ENCODE data around the gene HMGN1.
"Not testable (repeated sequence)": the region's sequence is repeated elsewhere in the genome, so short reads cannot be mapped to it uniquely, and the experiment has no call there.

The HMGN1 gene, protein sequence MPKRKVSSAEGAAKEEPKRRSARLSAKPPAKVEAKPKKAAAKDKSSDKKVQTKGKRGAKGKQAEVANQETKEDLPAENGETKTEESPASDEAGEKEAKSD

DNA sequence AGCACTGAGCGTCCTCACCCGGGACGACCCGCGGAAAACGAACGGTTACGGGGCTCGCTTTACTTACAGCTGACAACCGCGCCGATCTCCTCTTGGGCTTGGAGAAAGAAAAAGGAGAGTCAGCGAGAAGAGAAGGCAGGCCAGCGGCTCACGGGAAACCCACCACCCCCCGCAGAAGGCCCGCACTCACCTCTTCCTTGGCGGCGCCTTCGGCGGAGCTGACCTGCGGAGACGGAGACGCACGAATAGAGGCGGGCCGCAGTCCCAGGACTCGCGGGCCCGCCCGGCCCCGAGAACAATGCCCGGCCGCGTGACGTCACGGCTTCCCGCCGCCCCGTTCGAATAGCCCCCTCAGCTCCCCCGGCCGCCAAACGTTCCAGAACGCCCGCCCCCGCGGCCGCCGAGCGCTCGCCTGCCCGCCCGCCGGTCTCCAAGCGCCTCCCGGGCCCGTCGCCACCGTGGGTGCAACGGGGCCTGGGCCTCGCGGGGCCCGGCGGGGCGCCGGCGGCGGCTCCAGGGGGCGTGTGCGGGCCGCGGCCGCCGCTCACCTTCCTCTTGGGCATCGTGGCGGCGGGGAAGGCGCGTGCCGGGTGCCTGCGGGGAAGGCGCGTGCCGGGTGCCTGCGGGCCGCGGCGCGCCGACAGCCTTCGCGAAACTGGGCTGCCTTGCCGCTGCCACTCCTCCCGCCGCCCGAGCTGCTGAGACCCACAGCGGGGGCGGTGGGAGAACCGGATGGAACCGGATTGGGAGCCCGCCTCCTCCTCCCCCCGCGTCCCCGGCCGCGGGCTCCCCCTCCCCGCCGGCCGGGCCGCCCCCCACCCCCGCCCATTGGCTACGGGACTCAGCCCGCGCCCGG, at the start of gene HMGN1:
HMGN1 (minus strand) TSS at position 734 of the 856 bp plus-strand sequence; CDS start at position 563, 171 bp downstream.
- DNase-seq = peak; percentile 54 to 92

DNA sequence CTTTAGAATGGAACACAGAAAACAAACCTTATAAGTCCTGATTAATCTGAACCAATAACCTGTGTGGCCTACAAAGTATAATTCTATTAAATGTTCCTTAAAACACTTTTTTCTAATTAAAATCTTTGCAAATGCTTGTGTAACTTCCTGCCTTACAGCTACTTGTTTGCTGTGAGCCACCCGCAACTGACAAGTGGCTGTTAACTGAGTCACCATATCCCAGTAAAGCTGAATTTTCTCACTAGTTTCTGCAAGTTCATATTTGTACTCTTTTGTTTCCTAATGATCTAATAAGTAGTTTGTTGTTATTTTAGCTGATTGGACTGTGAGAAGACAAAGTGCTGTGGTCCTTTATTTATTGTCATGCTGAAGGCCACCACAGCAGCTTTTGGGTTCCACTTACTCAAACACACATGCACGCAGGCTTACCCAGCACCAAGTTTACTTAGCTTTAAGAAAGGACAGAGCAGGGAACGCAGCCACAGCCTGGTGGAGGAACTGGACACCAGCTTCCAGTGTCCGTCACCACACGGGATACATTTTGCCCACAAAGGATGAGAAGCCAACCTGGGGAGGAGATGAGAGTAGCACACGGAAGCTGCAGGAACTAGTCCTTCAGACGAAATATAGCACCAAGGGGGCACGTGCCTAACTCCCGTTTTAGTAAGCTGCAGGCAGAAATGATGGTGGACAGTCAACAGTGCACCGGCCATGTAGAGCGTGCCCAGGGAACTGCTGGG, 48.9 kb upstream of the HMGN1 start:
- DNase-seq = no peak

DNA sequence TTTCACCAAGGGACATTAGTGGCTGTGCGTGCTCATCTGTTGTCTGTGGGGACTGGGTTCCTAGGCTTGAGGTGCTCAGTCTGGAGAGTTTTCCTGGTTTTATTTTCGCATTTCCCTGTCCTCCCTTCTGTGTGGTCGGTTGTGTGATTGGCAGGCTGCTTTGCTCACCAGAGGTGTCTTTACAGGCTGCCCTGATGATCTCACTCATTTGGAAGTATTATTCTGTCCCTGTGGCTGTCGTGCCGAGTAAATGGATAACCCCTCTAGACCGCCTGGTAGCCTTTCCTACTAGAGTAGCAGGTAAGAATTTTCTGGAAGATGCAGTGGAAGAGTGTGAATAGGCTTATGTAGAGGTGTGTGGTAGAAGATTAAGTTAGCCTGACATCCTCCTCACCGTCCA, 44.1 kb upstream of the HMGN1 start:
- no peak for DNase-seq

DNA sequence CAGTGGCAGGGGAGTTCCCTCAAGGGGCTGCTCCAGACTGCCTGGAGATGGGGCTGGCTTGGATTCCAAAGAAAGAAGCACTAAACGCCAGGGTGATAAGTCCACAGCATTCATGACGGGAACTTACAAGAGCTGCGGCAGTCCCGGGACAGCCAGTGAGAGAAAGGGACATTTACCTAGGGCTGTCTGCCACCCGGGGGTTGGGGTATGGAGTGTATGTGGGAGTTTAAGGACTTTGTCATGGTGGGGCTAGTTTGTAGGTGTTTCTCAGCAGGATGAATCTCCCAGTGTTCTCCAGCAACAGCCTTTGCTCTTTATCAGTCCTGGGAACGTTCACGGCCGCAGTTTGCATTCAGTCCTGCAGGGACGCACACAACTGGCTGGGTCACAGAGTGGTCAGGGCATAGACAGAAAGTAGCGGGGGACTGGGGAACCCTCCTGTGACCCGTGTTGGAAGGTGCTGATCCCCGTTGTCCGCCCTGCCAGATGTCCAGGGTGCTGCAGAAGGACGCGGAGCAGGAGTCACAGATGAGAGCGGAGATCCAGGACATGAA, 41.4 kb upstream of the HMGN1 start:
- DNase-seq = no peak

DNA sequence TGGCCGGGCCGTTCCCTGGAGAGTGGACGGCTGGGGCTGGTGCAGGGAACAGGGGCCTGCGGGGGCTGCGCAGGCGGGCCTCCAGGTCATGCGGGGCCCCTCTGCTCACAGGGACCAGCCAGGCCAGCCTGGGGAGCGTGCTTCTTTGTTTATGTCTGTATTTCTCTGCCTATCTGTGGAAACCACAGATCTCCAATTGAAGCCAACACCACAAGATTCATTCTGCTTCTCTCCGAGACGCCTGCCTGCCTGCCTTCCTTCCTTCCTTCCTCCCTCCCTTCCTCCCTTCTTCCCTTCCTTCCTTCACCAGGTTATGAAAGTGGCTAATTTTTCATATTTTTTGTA, 39.9 kb upstream of the HMGN1 start:
- DNase-seq = no peak

DNA sequence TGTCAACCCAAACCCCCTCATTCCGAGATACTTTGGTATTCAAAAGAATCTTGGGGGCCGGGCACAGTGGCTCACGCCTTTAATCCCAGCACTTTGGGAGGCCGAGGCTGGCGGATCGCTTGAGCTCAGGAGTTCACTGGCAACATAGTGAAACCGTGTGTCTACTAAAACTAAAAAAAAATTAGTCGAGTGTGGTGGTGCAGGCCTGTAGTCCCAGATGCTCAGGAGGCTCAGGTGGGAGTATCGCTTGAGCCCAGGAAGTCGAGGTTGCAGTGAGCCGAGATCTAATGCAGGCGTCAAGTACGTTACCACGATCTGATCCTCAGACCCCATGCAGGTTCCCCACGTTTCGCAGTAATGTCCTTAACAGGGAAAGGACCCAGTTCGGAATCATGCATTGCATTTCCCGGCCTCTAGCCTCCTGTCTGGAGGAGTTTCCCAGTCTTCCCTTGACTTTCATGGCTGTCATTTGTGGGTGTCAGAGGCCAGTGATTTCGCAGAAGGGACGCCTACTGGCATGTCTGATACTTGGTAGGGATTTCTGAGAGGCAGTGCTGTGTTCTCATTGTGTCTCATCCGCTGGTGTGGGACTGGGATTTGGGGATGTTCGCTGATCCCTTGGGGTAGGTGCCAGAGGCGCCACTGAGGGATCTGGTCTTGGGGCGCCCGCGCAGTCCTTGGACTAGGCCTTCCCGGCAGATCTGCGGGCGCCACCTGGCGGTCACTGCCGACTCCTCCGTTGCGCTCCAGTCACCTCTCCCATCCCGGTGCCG, 39.3 kb upstream of the HMGN1 start:
- peak; percentile 73 to 80 for DNase-seq

DNA sequence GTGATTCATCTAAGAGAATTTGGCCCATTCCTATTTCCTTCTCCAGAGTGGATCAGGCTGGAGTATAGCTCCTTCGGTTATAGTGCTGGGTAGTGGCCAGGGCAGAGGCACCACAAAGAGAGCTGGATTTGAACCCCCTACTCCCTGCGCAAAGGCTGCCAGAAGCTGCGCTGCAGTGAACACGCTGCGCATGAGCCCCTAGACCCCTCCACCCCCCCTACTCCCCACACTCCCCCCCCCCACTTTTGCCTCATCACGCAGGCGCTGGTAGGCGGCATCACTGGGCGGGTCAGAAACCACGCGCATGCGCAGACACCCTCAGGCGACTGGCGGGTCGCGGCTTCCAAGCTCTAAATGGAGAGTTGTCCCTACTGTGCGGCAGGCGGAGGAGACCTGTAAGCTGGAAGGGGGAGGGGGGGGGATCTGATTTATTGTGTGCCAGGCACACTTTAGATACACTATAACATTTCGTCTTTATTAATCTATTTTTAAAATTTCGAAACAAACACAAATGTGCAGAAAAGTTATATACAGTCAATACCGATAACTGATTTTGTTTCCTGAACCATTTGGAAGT, 38.7 kb upstream of the HMGN1 start:
- peak; percentile 70 to 87 for DNase-seq

DNA sequence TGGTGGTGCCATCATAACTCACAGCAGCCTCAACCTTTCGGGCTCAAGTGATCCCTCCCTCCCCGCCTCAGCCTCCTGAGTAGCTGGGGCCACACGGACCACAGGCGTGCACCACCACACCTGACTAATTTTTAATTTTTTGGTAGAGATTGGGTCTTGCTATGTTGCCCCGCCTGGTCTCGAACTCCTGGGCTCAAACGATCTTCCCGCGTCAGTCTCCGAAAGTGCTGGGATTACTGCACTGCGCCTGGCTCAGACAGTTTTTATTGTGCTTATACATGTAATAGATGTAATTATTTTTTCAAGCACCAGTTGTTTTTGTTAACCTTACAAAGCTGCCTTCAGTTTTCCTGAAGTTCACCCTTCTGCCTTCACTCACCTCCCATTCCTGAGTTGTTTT, 38.0 kb upstream of the HMGN1 start:
- DNase-seq = no peak

DNA sequence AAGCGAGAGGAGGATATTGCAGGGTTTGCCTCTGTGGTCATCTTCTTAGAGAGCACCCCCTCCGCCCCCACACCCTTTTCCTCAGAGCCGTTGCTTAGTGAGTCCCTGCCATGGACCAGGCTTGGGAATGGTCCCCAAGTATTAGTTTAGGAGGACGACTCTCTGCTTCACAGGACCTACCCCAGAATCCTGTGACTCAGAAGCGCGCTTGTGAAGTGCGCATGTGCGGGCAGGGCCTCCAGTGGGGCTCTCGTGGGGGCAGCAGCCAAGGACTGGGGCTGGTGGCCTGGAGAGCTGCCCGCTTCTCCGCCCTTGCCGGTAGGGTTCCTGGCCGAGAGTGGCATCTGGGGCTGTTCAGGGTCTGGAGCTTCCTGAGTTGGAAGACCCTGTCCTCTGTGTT, 37.3 kb upstream of the HMGN1 start:
- peak in 1 of 2 donors; percentile 15 for DNase-seq

DNA sequence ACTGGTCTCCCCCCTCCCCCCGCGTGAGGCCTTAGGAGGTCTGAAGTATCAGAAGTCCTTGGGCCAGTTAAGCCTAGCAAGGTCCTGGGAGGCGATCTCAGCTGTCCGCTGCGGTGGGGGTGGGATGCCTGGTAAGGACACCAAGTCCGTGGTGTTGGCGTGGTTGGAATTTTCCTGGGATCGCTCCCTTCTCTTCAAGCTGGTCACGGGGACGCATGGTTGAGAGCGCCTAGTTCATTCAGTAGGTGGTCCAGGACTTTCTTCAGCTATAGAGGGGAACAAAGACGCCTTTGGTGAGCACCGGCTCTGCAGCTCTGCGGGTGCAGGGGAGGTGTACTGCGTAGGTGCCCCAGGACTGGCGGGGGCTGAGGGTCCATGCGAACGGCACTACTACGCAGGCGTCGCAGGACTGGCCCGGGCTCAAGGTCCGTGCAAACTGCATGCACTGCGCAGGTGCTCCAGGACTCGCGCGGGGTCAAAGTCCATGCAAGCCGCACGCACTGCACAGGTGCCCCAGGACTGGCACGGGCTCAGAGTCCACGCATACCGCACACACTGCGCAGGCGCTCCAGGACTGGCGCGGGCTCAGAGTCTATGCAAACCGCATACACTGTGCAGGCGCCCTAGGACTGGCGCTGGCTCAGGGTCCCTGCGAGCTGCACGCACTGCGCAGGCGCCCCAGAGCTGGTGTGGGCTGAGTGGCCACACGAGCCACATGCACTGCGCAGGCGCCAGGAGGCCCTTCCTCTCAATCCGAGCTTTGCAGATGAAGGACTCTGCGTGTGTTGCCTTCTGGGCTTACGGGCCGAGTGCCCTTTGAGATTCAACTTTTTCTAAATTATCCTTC, 36.6 kb upstream of the HMGN1 start:
- peak; percentile 38 to 76 for DNase-seq

DNA sequence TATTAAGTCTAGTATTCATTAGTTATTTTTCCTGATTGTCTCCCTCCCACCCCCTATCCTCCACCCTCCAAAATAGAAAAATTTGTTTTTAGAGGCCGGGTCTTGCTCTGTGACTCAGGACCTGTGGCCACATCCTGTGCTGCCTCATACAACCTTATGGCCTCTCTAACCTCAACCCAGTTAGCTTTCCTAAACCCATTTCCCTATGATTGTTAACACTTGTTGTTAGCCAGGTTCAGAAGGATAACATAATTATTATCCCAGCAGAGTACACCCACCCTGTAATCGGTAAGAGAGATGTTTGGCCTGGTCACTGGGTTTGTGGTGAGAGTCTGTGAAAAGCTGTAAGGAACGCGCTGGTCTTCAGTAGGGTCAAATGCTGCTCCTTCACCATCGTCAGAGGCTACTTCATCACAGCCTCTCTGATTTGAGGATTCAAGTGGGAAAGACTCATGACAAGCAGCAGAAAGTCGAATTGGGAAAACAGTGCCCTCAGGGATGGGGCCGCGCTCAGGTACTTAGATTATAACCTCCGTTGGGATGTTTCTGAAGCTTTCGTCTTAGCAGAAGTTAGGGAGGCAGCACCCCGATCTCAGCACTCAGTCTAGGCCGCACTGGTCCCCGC, 35.9 kb upstream of the HMGN1 start:
- no peak for DNase-seq

DNA sequence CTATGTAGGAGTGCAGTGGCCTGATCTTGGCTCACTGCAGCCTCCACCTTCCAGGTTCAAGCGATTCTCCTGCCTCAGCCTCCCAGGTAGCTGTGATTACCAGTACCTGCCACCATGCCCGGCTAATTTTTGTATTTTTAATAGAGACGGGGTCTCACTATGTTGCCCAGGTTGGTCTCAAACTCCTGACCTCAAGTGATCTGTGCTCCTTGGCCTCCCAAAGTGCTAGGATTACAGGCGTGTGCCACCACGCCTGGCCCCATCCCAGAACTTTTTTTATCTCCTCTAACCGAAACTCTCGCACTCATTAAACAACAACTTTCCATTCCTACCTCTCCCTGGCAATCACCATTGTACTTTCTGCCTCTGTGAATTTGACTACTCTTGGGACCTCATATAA, 33.2 kb upstream of the HMGN1 start:
- DNase-seq = not testable (repeated sequence)

DNA sequence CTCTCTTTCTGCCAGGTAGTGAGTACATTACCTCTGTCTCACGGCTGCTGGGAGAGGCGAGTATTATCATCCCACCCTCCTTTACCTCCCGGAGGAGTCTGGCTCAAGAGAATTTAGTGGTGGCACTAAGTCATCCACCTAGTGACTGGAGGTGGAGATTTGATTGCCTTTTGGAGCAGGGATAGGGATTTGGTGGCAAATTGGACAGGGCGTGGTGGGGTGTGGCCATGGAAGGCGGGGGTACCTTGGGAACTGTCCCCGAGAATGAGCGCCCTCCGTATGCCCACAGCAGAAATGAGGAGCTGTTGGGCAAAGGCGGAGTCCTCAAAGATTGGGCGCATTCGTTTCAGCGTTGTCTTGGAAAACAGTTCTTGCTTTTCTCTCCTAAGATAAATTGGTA, 32.1 kb upstream of the HMGN1 start:
- DNase-seq = no peak

DNA sequence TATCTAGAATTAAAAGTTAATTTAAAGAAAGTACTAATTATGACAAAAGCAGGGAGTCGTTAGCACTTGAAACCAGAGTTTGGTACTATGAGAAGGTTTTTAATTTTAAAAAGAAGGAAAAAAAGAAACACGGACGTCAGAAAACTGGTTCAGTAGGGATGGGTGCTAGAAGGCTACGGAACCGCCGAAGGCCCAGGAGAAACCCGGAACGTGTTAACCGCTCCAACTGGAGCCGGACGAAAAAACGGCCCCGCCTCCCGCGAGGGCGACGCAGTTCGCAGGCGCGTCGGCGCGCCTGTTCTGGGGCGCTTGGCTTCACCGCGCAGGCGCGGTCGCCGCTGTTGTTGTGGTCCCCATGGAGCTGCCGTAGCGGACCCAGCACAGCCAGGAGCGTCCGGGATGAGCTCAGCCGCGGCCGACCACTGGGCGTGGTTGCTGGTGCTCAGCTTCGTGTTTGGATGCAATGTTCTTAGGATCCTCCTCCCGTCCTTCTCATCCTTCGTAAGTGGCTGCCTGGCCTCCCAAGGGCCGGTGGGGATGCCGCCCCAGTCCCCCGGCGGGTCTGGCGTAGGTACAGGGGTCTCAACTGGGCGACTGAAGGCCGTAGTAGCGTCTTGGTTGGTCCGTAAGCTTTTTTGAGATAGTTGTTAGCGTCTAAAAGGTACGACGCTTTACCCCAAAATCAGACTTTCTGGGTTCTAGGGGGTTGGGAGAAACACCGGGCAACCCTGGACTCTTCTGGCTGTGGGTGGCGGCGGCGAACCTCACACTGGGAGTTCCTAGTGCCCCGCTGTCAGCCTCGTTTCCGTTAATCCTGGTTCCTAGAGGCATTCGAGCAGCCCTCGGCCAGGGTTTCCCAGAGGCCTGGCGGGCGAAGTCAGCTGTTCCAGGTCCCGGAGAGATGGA, 31.4 kb upstream of the HMGN1 start:
- peak; percentile 89 to 91 for DNase-seq

DNA sequence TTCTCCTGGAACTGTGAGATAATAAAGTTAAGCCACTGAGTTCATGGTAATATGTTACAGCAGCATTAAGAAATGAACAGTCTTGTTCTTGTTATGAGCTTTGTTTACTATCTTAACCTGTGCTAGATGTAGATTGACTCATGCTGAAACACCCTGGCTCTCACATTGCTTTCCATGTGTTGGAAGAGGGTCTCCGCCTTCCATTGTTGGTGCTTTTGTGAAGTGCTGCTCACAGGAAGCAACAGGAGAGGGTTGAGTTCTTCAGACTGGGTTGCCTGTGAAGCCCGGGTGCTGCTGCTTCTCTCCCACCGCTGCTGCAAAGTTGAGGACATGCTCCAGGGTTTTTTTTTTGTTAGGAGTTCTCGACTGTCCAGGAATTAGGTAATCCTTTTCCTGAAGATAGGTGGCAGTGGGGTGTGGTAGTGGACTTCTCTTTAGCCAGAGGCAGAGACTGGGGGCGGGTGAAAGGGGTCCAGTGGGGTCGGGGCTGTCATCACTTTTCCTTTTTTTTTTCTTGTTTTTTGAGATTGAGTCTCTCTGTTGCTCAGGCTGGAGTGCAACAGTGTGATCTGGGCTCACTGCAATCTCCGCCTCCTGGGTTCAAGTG, 28.7 kb upstream of the HMGN1 start:
- no peak for DNase-seq

DNA sequence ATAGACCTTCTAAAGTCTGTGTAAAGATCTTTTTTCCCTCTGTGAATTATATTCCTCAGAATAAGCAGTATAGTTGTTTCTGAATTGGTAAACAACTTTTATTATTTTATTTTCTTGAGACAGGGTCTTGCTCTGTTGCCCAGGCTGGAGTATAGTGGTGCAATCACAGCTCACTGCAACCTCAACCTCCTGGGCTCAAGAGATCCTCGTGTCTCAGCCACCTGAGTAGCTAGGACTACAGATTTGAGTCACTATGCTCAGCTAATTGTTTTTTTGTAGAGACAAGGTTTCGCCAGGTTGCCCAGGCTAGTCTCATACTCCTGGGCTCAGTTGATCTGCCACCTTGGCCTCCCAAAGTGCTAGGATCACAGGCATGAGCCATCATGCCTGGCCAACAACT, 26.6 kb upstream of the HMGN1 start:
- DNase-seq = no peak

DNA sequence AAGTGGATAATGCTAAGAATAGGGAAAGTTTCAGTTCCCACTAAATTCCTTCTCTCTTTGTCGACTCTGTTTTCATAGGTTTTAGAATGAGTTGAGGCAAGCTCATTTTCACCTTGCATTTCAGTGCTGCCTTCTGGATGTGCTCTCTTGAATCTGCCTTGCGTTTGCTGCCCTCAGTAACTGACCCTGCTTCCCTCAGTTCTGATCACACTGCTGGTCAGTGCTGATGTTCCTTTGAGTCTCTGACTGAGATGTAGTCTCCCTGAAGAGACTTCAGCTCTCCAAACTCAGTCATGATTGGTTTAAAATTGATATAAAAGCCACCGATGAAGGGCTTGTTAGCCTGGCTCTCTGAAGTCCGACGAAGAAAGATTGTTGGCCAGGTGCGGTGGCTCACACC, 25.2 kb upstream of the HMGN1 start:
- DNase-seq = no peak

DNA sequence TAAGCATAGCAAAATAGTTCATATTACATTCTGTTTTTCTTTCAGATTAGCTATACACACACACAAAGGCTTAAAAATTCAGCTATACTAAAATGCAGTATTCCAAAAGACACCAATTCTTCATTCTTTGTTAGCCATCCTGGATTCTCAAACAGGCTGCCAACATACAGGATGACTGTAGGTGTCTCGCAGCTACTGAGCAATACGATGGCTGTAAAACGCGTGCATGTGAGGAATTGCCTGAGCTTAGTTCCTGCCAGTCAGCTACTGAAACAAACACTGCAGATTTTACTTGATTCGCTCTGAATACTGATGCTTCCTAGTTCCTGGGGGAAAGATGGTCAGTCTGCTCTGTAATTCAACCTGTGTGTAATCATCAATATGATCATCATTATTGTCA, 24.7 kb upstream of the HMGN1 start:
- DNase-seq = peak in 1 of 2 donors; percentile 24

DNA sequence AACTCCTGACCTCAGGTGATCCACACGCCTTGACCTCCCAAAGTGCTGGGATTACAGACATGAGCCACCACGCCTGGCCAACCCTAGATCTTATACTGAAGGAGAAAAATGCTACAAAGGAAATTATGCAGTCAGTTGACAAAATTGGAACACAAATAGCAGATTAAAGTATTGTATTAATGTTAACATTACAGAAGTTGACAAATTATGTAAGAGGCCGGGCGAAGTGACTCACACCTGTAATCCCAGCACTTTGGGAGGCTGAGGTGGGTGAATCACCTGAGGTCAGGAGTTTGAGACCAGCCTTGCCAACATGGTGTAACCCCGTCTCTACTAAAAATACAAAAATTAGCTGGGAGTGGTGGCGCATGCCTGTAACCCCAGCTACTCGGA, 21.0 kb upstream of the HMGN1 start:
- DNase-seq = not testable (repeated sequence)

DNA sequence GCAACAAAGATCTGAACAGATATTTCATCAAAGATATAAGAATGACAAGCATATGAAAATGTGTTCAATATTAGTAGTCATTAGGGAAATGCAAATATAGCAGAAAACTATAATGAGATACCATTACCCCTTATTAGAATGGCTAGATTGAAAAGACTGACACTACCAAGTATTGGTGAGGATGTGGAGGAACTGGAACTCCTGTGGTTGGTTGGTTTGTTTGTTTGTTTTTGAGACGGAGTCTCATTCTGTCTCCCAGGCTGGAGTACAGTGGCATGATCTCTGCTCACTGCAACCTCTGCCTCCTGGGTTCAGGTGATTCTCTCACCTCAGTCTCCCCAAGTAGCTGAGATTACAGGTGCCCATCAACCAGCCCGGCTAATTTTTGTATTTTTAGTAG, 18.9 kb upstream of the HMGN1 start:
- no peak for DNase-seq
